ENCODE results near the gene PTPRD. TPM values are rescaled to one million over a fixed set of nuclear protein-coding genes. Genes with fewer than 3 reads are reported as not detected.

The PTPRD gene
- total RNA-seq, 1 donor from 2014 or later = 136 TPM

GRCh38 chr9:9997585-9997984 is 615.2 kb downstream of the PTPRD start:
- Histone ChIP-seq H4K20me1 (ENCODE audit: low read depth) (no peaks in the 10 kb centered on the region), H3K4me2 (no peak overlapping the region), H3K36me3 (no peaks in the 10 kb centered on the region), H3K4me1 (peaks cover 19% of the 10 kb centered on the region), H3K79me2 (ENCODE audit: low read depth) (no peaks in the 10 kb centered on the region), H2AFZ (replicated peaks) (no peak overlapping the region), H3K9me3 (ENCODE audit: low read depth) (no peaks in the 10 kb centered on the region), H3K9ac (no peak overlapping the region), H3F3A (ENCODE audit: low read depth) (peaks cover 13% of the 10 kb centered on the region), H3K27ac (no peak overlapping the region), H3K4me3 (no peak overlapping the region), H3K27me3 (no peaks in the 10 kb centered on the region)
- H3K9me3 Mint-ChIP-seq = peaks cover under 1% of the 10 kb centered on the region
- TF ChIP-seq EZH2phosphoT487 (IDR thresholded peaks at IDR 0.05) = no peak
- no peak for TF ChIP-seq CTCF (IDR thresholded peaks at IDR 0.05)
- peaks cover 11% of the 10 kb centered on the region for H3K4me1 Mint-ChIP-seq
- no peak for DNase-seq (ENCODE audit: low spot score)
- H3K36me3 Mint-ChIP-seq = no peaks in the 10 kb centered on the region
- no peak overlapping the region for H3K4me3 Mint-ChIP-seq
- peaks cover 3% of the 10 kb centered on the region for H3K27me3 Mint-ChIP-seq (ENCODE audit: insufficient read depth, low read depth)
- H3K27ac Mint-ChIP-seq = no peak overlapping the region

DNA sequence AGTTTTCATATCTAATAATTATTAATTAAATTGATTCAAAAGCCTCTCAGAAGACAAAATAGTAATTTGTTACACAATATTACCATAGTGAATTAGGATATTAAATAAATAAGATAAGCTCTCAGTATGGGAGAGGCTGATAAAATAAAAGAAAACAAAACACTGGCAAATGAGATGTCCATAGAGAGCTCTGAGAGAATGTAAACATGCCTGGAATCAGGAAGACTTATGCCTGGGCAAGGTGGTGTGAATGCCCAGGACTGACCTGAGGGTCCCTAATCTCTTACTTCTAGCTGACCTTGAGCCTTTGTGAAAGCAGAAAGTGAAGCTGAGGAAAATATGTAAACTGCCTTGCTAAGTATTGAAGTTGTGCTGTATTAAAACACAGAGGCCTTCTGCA is 616.5 kb downstream of the PTPRD start:
- Histone ChIP-seq H2AFZ (replicated peaks) (no peak overlapping the region), H3K4me3 (no peak overlapping the region), H3K79me2 (ENCODE audit: low read depth) (no peaks in the 10 kb centered on the region), H3K4me2 (no peak overlapping the region), H3K27me3 (no peaks in the 10 kb centered on the region), H3K9ac (no peak overlapping the region), H4K20me1 (ENCODE audit: low read depth) (no peaks in the 10 kb centered on the region), H3K4me1 (peaks cover 19% of the 10 kb centered on the region), H3K27ac (no peak overlapping the region), H3K9me3 (ENCODE audit: low read depth) (no peaks in the 10 kb centered on the region), H3K36me3 (no peaks in the 10 kb centered on the region), H3F3A (ENCODE audit: low read depth) (peaks cover 13% of the 10 kb centered on the region)
- H3K27ac Mint-ChIP-seq = no peak overlapping the region
- TF ChIP-seq CTCF (IDR thresholded peaks at IDR 0.05) (no peak), EZH2 (IDR thresholded peaks at IDR 0.05) (no peak), EZH2phosphoT487 (IDR thresholded peaks at IDR 0.05) (no peak)
- peaks cover 11% of the 10 kb centered on the region for H3K4me1 Mint-ChIP-seq
- H3K36me3 Mint-ChIP-seq = no peaks in the 10 kb centered on the region
- peaks cover 3% of the 10 kb centered on the region for H3K27me3 Mint-ChIP-seq (ENCODE audit: insufficient read depth, low read depth)
- peaks cover 4% of the 10 kb centered on the region for H3K9me3 Mint-ChIP-seq
- DNase-seq (ENCODE audit: low spot score) = no peak
- H3K4me3 Mint-ChIP-seq = no peak overlapping the region

DNA sequence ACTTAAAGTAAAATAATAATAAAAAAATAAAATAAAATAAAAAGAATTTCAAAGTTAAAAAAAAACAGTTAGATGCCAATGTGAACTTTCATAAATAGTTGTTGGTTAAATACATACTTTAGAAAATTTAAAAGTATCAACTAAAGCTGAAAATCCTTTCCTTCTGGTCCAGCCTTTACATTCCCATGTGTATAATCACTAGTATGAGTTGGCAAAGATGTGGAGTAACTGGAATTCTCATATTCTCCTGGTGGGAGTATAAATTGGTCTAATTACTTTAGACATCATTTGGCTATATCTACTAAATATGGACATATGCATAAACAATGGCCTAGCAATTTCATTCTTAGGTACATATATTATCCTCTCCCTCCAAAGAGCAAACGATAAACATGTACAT is 619.9 kb downstream of the PTPRD start:
- Histone ChIP-seq H3K79me2 (ENCODE audit: low read depth) (no peaks in the 10 kb centered on the region), H3F3A (ENCODE audit: low read depth) (no peaks in the 10 kb centered on the region), H3K36me3 (no peaks in the 10 kb centered on the region), H3K4me1 (peaks cover 14% of the 10 kb centered on the region), H3K4me3 (no peak overlapping the region), H2AFZ (replicated peaks) (no peak overlapping the region), H4K20me1 (ENCODE audit: low read depth) (no peaks in the 10 kb centered on the region), H3K9me3 (ENCODE audit: low read depth) (no peaks in the 10 kb centered on the region), H3K9ac (no peak overlapping the region), H3K27me3 (no peaks in the 10 kb centered on the region), H3K4me2 (no peak overlapping the region), H3K27ac (no peak overlapping the region)
- no peaks in the 10 kb centered on the region for H3K36me3 Mint-ChIP-seq
- H3K27ac Mint-ChIP-seq = no peak overlapping the region
- TF ChIP-seq EZH2phosphoT487 (IDR thresholded peaks at IDR 0.05) (no peak), CTCF (IDR thresholded peaks at IDR 0.05) (no peak), EZH2 (IDR thresholded peaks at IDR 0.05) (no peak)
- DNase-seq (ENCODE audit: low spot score) = no peak
- peaks cover 11% of the 10 kb centered on the region for H3K4me1 Mint-ChIP-seq
- peaks cover 11% of the 10 kb centered on the region for H3K9me3 Mint-ChIP-seq
- no peaks in the 10 kb centered on the region for H3K27me3 Mint-ChIP-seq (ENCODE audit: insufficient read depth, low read depth)
- H3K4me3 Mint-ChIP-seq = no peak overlapping the region

Data from neural progenitor cell (in vitro differentiated cells).